GM23338 (cell line): ENCODE measurements around the gene SVOPL. TPM values are rescaled to one million over a fixed set of nuclear protein-coding genes. Genes with fewer than 3 reads are reported as not detected.

Source experiments
- ATAC-seq: fragments of 200-7000 bp; cut with Tn5 transposase; 3 replicates; pipeline ENCODE4 v1.9.1; 2020
- DNase-seq: peaks from one replicate; pipeline ENCODE4 v3.0.0-alpha.2; 2015; ENCODE audit warnings: low spot score
- H2AFZ ChIP-seq: fragments of 200-600 bp; sonication (generic); 2 replicates; pipeline ENCODE4 v1.8.0; 2016; ENCODE audit warnings: antibody characterized with exemption, mild to moderate bottlenecking, moderate library complexity
- H3F3A ChIP-seq: fragments of 200-600 bp; sonication (generic); replicated peaks from 2 replicates; pipeline ENCODE4 v1.8.0; 2017; ENCODE audit warnings: antibody characterized with exemption, mixed run types, low read depth
- H3K27ac ChIP-seq: fragments of 200-600 bp; sonication (generic); 2 replicates; pipeline ENCODE4 v1.6.1; 2016; ENCODE audit warnings: low read depth
- H3K27me3 ChIP-seq: fragments of 200-600 bp; sonication (generic); 2 replicates; pipeline ENCODE4 v1.8.0; 2016; ENCODE audit warnings: mild to moderate bottlenecking, mixed run types, moderate library complexity; ENCODE audit not compliant: insufficient read depth
- H3K36me3 ChIP-seq: fragments of 200-600 bp; sonication (generic); 2 replicates; pipeline ENCODE4 v1.8.0; 2016; ENCODE audit warnings: mild to moderate bottlenecking; ENCODE audit not compliant: insufficient read depth
- H3K4me1 ChIP-seq: fragments of 200-600 bp; sonication (generic); 2 replicates; pipeline ENCODE4 v1.8.0; 2016; ENCODE audit warnings: mild to moderate bottlenecking, moderate library complexity; ENCODE audit not compliant: insufficient read depth
- H3K4me2 ChIP-seq: fragments of 200-600 bp; sonication (generic); 2 replicates; pipeline ENCODE4 v1.7.1; 2017; ENCODE audit warnings: mixed run types
- H3K4me3 ChIP-seq: fragments of 200-600 bp; sonication (generic); 2 replicates; pipeline ENCODE4 v1.6.1; 2016; ENCODE audit warnings: mixed run types
- H3K79me2 ChIP-seq: fragments of 200-600 bp; sonication (generic); replicated peaks from 2 replicates; pipeline ENCODE4 v1.8.0; 2017; ENCODE audit warnings: mild to moderate bottlenecking; ENCODE audit not compliant: insufficient read depth
- H3K9me2 ChIP-seq: fragments of 200-600 bp; sonication (generic); 2 replicates; pipeline ENCODE4 v1.8.0; 2017; ENCODE audit not compliant: insufficient read depth
- H4K20me1 ChIP-seq: fragments of 200-600 bp; sonication (generic); replicated peaks from 2 replicates; pipeline ENCODE4 v1.8.0; 2017; ENCODE audit warnings: mild to moderate bottlenecking; ENCODE audit not compliant: insufficient read depth
- H3K27ac Mint-ChIP-seq: 2 replicates; pipeline ENCODE4 v1.8.0; 2020; ENCODE audit warnings: inconsistent platforms, mild to moderate bottlenecking, moderate library complexity, mixed read lengths
- H3K27me3 Mint-ChIP-seq: 3 replicates; pipeline ENCODE4 v1.8.0; 2022; ENCODE audit warnings: low read depth, mild to moderate bottlenecking, moderate library complexity, mixed read lengths, inconsistent platforms; ENCODE audit not compliant: insufficient read depth, poor library complexity
- H3K36me3 Mint-ChIP-seq: 3 replicates; pipeline ENCODE4 v1.8.0; 2021; ENCODE audit warnings: low read depth, mild to moderate bottlenecking, inconsistent platforms, moderate library complexity, mixed read lengths
- H3K4me1 Mint-ChIP-seq: 3 replicates; pipeline ENCODE4 v1.8.0; 2020; ENCODE audit warnings: mild to moderate bottlenecking, inconsistent platforms, mixed read lengths
- H3K4me3 Mint-ChIP-seq: 3 replicates; pipeline ENCODE4 v1.8.0; 2021; ENCODE audit warnings: moderate library complexity, mild to moderate bottlenecking, inconsistent platforms, mixed read lengths
- H3K9me3 Mint-ChIP-seq: 3 replicates; pipeline ENCODE4 v1.8.0; 2020; ENCODE audit warnings: moderate library complexity, mild to moderate bottlenecking, inconsistent platforms, mixed read lengths
- CREB1 ChIP-seq: fragments of 250-450 bp; sonication (Bioruptor Pico); IDR thresholded peaks from 2 replicates; pipeline ENCODE4 v1.5.0; 2020; ENCODE audit warnings: low read depth, mild to moderate bottlenecking, moderate library complexity
- JUNB ChIP-seq: IDR thresholded peaks from one replicate; pipeline ENCODE4 v1.6.1; 2016; ENCODE audit warnings: antibody characterized with exemption; ENCODE audit not compliant: unreplicated experiment
- POLR2AphosphoS5 ChIP-seq: IDR thresholded peaks from 2 replicates; pipeline ENCODE4 v1.6.1; 2016; ENCODE audit warnings: antibody characterized with exemption, low read depth
- ZNF114 ChIP-seq: fragments of 250-450 bp; sonication (Bioruptor Pico); IDR thresholded peaks from 2 replicates; pipeline ENCODE4 v1.5.0; 2020; ENCODE audit warnings: mild to moderate bottlenecking, moderate library complexity
- polyA plus RNA-seq: library from polyadenylated mRNA; unstranded; fragments of >200 nt; fragmentation: Nextera tagmentation; extraction: Ambion mirVana; gene quantifications from 2 replicates; pipeline ENCODE4 v1.2.1, GENCODE V29; 2016
- total RNA-seq: library from RNA; depleted of rRNA; stranded (reverse); fragments of >200 nt; shearing (Covaris generic); gene quantifications from 2 replicates; pipeline ENCODE4 v1.2.3, GENCODE V29; 2014
- TF ChIP-seq, protein P1 (sequence below): fragments of 250-450 bp; sonication (Bioruptor Pico); IDR thresholded peaks from 2 replicates; pipeline ENCODE4 v1.5.0; 2020; ENCODE audit warnings: mild to moderate bottlenecking, moderate library complexity
- TF ChIP-seq, protein P2 (sequence below): IDR thresholded peaks from one replicate; pipeline ENCODE4 v1.6.1; 2018; ENCODE audit warnings: antibody characterized with exemption; ENCODE audit not compliant: unreplicated experiment
- TF ChIP-seq, protein P3 (sequence below), 2 experiments: fragments of 200-600 bp in 1 of 2; sonication (generic) in 1 of 2; conservative IDR thresholded peaks; 2 replicates each; pipeline versions ENCODE4 v1.5.1 to v1.6.1; 2016 to 2017; ENCODE audit warnings: antibody characterized with exemption in 2 of 2, low read depth in 2 of 2, mild to moderate bottlenecking in 2 of 2, moderate library complexity in 1 of 2

SVOPL gene
- total and polyA plus RNA-seq, 2 experiments from 2014 or later, result 1.4 to 2.1 TPM

DNA sequence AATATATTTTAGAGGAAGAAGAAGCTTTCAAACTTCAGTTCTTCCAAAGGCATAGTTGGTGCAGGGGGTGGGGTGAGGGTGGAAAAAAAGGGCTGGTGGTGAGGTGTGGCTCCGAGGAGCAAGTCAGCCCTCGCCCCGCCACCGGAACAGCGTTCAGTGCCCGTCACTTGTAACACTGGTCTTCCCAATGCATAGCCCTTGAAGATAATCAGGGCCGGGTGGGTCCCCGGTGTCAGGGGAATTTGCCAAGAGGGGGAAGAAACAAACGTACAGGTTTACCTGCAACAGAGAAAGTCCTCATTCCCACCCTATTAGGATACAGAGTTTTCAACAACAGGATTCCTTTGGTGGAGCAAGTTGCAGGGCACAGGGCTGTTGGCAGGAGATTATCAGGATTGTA, 1.5 kb downstream of the SVOPL start (continued):
- TF ChIP-seq, protein P1, sequence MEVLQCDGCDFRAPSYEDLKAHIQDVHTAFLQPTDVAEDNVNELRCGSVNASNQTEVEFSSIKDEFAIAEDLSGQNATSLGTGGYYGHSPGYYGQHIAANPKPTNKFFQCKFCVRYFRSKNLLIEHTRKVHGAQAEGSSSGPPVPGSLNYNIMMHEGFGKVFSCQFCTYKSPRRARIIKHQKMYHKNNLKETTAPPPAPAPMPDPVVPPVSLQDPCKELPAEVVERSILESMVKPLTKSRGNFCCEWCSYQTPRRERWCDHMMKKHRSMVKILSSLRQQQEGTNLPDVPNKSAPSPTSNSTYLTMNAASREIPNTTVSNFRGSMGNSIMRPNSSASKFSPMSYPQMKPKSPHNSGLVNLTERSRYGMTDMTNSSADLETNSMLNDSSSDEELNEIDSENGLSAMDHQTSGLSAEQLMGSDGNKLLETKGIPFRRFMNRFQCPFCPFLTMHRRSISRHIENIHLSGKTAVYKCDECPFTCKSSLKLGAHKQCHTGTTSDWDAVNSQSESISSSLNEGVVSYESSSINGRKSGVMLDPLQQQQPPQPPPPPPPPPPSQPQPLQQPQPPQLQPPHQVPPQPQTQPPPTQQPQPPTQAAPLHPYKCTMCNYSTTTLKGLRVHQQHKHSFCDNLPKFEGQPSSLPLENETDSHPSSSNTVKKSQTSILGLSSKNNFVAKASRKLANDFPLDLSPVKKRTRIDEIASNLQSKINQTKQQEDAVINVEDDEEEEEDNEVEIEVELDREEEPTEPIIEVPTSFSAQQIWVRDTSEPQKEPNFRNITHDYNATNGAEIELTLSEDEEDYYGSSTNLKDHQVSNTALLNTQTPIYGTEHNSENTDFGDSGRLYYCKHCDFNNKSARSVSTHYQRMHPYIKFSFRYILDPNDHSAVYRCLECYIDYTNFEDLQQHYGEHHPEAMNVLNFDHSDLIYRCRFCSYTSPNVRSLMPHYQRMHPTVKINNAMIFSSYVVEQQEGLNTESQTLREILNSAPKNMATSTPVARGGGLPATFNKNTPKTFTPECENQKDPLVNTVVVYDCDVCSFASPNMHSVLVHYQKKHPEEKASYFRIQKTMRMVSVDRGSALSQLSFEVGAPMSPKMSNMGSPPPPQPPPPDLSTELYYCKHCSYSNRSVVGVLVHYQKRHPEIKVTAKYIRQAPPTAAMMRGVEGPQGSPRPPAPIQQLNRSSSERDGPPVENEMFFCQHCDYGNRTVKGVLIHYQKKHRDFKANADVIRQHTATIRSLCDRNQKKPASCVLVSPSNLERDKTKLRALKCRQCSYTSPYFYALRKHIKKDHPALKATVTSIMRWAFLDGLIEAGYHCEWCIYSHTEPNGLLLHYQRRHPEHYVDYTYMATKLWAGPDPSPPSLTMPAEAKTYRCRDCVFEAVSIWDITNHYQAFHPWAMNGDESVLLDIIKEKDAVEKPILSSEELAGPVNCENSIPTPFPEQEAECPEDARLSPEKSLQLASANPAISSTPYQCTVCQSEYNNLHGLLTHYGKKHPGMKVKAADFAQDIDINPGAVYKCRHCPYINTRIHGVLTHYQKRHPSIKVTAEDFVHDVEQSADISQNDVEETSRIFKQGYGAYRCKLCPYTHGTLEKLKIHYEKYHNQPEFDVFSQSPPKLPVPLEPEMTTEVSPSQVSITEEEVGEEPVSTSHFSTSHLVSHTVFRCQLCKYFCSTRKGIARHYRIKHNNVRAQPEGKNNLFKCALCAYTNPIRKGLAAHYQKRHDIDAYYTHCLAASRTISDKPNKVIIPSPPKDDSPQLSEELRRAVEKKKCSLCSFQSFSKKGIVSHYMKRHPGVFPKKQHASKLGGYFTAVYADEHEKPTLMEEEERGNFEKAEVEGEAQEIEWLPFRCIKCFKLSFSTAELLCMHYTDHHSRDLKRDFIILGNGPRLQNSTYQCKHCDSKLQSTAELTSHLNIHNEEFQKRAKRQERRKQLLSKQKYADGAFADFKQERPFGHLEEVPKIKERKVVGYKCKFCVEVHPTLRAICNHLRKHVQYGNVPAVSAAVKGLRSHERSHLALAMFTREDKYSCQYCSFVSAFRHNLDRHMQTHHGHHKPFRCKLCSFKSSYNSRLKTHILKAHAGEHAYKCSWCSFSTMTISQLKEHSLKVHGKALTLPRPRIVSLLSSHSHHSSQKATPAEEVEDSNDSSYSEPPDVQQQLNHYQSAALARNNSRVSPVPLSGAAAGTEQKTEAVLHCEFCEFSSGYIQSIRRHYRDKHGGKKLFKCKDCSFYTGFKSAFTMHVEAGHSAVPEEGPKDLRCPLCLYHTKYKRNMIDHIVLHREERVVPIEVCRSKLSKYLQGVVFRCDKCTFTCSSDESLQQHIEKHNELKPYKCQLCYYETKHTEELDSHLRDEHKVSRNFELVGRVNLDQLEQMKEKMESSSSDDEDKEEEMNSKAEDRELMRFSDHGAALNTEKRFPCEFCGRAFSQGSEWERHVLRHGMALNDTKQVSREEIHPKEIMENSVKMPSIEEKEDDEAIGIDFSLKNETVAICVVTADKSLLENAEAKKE (CRISPR knock-in tag), result no peak
- no peak for TF ChIP-seq POLR2AphosphoS5
- no peak for TF ChIP-seq CREB1 (CRISPR knock-in tag)
- TF ChIP-seq, protein P2, sequence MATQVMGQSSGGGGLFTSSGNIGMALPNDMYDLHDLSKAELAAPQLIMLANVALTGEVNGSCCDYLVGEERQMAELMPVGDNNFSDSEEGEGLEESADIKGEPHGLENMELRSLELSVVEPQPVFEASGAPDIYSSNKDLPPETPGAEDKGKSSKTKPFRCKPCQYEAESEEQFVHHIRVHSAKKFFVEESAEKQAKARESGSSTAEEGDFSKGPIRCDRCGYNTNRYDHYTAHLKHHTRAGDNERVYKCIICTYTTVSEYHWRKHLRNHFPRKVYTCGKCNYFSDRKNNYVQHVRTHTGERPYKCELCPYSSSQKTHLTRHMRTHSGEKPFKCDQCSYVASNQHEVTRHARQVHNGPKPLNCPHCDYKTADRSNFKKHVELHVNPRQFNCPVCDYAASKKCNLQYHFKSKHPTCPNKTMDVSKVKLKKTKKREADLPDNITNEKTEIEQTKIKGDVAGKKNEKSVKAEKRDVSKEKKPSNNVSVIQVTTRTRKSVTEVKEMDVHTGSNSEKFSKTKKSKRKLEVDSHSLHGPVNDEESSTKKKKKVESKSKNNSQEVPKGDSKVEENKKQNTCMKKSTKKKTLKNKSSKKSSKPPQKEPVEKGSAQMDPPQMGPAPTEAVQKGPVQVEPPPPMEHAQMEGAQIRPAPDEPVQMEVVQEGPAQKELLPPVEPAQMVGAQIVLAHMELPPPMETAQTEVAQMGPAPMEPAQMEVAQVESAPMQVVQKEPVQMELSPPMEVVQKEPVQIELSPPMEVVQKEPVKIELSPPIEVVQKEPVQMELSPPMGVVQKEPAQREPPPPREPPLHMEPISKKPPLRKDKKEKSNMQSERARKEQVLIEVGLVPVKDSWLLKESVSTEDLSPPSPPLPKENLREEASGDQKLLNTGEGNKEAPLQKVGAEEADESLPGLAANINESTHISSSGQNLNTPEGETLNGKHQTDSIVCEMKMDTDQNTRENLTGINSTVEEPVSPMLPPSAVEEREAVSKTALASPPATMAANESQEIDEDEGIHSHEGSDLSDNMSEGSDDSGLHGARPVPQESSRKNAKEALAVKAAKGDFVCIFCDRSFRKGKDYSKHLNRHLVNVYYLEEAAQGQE, result no peak
- no peak for TF ChIP-seq ZNF114 (CRISPR knock-in tag)

DNA sequence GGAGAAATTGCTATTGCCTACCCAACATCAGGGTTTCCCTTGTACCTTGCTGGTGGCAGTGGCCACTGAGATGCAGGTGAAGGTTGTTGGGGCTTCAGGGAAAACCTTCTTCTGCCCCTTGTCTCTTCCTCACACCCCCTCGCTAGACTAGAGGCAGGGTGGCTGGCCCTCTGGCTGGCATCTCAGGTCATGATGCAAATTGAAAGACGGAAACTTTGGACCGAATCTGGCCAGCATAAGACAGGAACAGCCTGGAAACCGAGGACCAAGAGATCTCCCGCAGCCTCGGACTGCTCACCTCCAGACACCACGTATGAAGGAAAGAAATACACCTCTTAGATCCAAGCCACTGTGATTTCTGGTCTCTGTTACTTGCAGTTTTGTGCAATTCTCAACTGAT, 2.9 kb downstream of the SVOPL start:
- Mint-ChIP-seq H3K4me3 (no peak overlapping the region), H3K4me1 (no peaks in the 10 kb centered on the region), H3K27me3 (peaks cover 2% of the 10 kb centered on the region), H3K27ac (no peak overlapping the region), H3K9me3 (no peaks in the 10 kb centered on the region; the same call in 1 of the 3 replicates), H3K36me3 (no peaks in the 10 kb centered on the region)
- Histone ChIP-seq H3K4me3 (no peak overlapping the region), H3K4me1 (no peaks in the 10 kb centered on the region), H3K4me2 (no peak overlapping the region), H3K27me3 (no peaks in the 10 kb centered on the region), H3K36me3 (no peaks in the 10 kb centered on the region), H4K20me1 (no peaks in the 10 kb centered on the region), H3K27ac (no peak overlapping the region), H2AFZ (0 out of 2 replicates have a peak overlapping the region, but pooled peaks have one; percentile 18), H3K9me2 (0 out of 2 replicates have a peak, but pooled peaks cover 2% of the 10 kb centered on the region), H3K79me2 (no peaks in the 10 kb centered on the region), H3F3A (no peaks in the 10 kb centered on the region)
- DNase-seq (no peak), ATAC-seq (no peak)
- TF ChIP-seq JUNB (no peak), ZNF114 (CRISPR knock-in tag) (no peak), POLR2AphosphoS5 (no peak)
- TF ChIP-seq, protein P3, sequence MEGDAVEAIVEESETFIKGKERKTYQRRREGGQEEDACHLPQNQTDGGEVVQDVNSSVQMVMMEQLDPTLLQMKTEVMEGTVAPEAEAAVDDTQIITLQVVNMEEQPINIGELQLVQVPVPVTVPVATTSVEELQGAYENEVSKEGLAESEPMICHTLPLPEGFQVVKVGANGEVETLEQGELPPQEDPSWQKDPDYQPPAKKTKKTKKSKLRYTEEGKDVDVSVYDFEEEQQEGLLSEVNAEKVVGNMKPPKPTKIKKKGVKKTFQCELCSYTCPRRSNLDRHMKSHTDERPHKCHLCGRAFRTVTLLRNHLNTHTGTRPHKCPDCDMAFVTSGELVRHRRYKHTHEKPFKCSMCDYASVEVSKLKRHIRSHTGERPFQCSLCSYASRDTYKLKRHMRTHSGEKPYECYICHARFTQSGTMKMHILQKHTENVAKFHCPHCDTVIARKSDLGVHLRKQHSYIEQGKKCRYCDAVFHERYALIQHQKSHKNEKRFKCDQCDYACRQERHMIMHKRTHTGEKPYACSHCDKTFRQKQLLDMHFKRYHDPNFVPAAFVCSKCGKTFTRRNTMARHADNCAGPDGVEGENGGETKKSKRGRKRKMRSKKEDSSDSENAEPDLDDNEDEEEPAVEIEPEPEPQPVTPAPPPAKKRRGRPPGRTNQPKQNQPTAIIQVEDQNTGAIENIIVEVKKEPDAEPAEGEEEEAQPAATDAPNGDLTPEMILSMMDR (conservative IDR thresholded peaks at IDR 0.05; ENCODE audit: low read depth in 2 of 2), result no peak
